GM12801 (cell line): ENCODE measurements around the gene MACROD2.

ENCODE experiments used
- CTCF ChIP-seq: IDR thresholded peaks from one replicate; pipeline ENCODE4 v1.5.1; 2011; ENCODE audit warnings: control low read depth; ENCODE audit not compliant: insufficient read length; ENCODE audit errors: extremely low read depth

Gene MACROD2

GRCh38 chr20:15232243-15232642 lies 1236.9 kb downstream of the MACROD2 start:
- TF ChIP-seq CTCF: no peak

GRCh38 chr20:15235471-15236198 lies 1240.3 kb downstream of the MACROD2 start:
- TF ChIP-seq CTCF: no peak

GRCh38 chr20:15236812-15237211 lies 1241.5 kb downstream of the MACROD2 start:
- TF ChIP-seq CTCF: no peak

- TF ChIP-seq CTCF: no peak
Observed at GRCh38 chr20:15239542-15240206, 1244.4 kb downstream of the MACROD2 start.

GRCh38 chr20:15240801-15241200 lies 1245.5 kb downstream of the MACROD2 start:
- no peak for TF ChIP-seq CTCF

- no peak for TF ChIP-seq CTCF
Observed at GRCh38 chr20:15241681-15242080, 1246.4 kb downstream of the MACROD2 start.

- no peak for TF ChIP-seq CTCF
Observed at GRCh38 chr20:15242773-15243172, 1247.5 kb downstream of the MACROD2 start.
